Fibroblast of skin of right quadriceps (primary cell): ENCODE measurements around the gene TOPAZ1.

ENCODE experiments used
- DNase-seq: peaks from one replicate; pipeline ENCODE4 v3.0.0-alpha.2; 2013

TOPAZ1 gene

GRCh38 chr3:44241706-44242105, at the start of gene TOPAZ1:
TOPAZ1 (plus strand) TSS chr3:44241886; CDS start chr3:44242054, 168 bp downstream.
- DNase-seq: no peak

DNA sequence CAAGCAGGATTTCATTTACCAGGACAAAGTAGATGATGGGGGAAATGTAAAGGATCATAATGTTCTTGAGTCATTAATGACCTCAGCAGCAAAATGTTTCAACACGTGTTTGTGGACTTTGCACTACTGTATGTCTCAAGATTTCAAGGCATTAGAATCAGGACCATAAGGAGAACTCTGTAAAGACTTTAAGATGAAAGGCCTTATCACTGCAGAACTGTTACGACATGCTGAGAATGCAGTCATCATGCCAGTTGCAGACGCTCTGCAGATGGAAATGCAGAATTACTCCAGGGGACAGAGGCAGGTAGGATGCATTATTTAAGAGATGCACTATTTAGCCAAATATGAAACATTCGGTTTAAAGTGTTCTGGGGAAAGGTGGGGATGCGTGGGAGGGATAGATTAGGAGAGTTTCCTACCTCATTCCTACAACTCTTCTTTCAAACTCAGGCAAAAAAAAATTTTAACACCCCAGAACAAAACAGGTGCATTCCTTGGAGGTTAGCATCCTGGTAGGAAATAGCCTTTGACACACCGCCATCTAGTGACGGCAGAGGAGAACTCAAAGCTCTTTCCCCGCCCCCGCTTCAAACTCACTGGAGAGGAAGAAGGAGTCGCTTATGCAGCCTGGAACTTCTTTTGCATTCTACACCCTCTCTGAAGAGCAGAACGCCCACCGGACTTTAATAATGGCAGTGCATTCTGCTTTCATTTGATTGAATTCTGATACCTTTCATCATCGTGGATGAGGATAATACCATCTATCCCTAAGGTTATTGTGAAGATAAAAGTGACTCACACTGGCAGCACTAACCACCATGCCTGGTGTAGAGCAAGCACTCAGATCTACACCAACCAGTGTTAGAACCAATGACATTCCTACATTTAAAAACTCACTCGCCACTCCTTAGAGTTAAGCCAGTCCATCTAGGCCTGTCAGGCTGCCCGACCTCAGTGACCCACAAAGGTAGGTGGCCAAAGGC, 43.1 kb upstream of the TOPAZ1 start:
- DNase-seq: peak; percentile 64

GRCh38 chr3:44206261-44206660, 35.4 kb upstream of the TOPAZ1 start:
- no peak for DNase-seq

GRCh38 chr3:44206862-44207652, 34.6 kb upstream of the TOPAZ1 start:
- DNase-seq: no peak

DNA sequence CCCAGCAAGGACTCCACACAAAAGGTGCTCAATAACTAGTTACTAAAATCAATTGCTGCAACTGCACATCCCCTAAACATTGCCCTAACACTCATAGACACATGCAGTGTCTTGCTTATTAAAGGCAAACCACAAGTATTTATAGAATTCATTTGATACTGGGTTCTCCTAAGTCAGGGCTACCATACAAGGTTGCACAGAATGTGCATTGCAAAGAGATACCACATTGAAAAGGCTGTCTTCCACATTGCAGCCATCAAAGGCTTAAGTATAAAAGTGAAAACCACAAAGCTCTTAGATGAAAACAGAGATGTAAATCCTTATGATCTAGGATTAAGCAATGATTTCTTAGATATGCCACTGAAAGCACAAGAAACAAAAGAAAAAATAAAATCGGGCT, 33.6 kb upstream of the TOPAZ1 start:
- peak; percentile 51 for DNase-seq

DNA sequence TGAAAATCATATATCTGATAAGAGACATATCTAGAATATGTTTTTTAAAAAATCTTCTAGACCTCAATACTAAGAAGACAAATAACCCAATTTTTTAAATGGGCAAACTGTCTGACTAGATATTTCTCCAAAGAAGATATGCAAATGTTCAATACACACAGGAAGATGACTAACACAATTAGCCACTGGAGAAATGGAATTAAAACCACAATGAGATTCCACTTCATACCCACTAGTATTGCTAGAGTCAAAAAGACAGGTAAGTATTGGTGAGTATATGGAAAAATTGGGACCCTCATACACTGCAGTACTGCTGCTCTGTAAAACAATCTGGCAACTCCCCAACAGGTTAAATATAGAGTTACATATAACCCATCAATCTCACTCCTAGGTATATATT, 33.1 kb upstream of the TOPAZ1 start:
- DNase-seq: no peak

GRCh38 chr3:44210967-44211366, 30.7 kb upstream of the TOPAZ1 start:
- DNase-seq: no peak

DNA sequence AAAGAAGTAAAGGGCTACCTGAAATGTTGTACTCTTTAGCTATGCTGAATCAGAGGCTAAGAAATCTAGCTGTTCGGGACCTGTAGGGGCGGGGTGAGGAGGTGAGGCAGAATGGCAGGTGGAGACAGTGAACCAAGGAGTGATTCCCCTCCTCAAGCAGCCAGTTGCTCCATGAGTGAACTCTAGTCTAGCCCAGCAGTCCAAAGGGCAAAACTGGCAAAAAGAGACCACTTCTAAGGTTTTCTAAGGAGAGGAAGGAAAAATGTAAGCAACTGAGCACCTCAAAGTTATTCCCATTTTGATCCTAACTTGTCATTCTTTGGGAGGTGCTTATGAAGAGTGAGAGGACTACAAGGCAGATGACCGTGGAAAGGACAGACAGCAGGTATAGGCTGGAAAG, 19.3 kb upstream of the TOPAZ1 start:
- no peak for DNase-seq

- DNase-seq: peak; percentile 44
Measured at GRCh38 chr3:44223299-44223698, 18.4 kb upstream of the TOPAZ1 start.

GRCh38 chr3:44224131-44224530, 17.6 kb upstream of the TOPAZ1 start:
- no peak for DNase-seq

GRCh38 chr3:44226573-44226972, 15.1 kb upstream of the TOPAZ1 start:
- no peak for DNase-seq

GRCh38 chr3:44227632-44228031, 14.1 kb upstream of the TOPAZ1 start:
- no peak for DNase-seq

DNA sequence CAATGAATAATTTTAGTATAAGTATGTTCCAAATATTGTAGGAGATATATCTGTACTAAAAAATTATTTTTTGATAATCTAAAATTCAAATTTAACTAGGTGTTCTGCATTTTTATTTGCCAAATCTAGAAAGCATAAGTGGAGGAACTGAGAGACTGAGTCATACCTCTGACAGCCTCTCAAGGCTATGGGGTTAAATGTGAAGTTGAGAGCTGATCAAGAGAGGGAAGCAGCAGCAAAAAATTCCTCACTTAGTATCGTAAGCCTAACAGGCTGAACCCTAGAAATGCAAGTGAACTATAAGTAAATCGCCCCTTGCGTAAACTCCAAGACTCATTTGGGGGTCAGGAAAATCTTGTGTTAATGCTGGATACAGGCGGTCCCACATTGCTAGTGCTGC, 12.8 kb upstream of the TOPAZ1 start:
- no peak for DNase-seq

DNA sequence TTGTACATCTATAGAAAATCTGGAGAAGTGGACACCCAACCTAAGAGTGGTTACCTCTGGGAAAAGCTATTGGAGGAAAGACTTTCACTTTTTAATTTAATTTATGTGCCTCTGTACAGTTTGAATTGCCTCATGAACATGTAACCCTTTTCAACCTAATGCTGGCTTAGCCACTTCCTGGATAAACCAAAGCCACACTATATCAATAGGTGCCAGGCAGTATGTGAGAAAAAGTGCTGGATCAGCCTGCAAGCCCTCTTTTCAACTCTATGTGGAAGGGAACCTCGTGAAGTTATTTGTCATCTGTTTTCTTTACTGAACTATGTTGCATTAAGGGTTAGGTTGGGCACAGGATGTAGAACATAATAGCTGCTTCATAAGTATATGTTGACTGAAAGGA, 9.3 kb upstream of the TOPAZ1 start:
- DNase-seq: no peak

- DNase-seq: no peak
Measured at GRCh38 chr3:44234648-44235268, 6.9 kb upstream of the TOPAZ1 start.

- DNase-seq: peak; percentile 80
Measured at GRCh38 chr3:44235604-44236484, 5.8 kb upstream of the TOPAZ1 start.

DNA sequence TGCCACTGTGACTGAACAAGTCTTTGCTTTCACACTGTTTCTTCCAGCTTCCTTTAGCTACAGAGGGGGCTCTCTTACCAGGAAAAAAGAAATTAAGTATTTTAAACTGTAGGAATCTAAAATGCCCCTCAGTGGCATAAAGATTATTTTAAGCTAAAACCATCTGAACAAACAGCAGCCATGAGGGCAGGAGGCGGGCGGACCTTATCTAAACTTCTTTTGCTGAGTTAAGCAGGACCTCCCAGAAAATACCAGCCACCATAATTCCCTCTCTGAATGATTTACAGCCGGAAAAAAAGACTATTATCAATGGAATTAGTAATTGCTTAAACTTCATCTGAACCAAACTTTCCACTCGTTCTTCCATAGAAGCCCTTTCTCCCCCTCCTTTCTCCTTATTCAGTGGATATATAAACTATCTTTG, 5.2 kb upstream of the TOPAZ1 start:
- no peak for DNase-seq

DNA sequence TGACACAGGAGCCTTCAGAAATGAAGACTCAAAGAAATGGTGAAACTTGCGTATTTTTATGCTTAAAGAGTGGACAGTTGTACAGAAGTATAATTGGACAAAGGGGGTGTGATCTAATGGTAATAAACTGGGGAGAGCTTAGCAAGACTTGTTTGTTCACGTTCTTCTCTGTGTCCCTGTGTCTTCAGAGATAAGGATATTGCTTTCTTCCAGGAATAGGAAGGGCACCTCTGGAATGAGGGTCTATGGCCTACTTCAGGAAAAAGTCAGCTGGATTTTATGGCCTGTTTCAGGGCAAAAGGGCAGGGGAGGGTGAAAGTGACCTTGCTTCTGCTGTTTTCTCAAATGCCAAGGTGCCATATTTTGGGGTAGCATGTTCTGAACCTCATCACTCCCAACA, 4.5 kb upstream of the TOPAZ1 start:
- DNase-seq: no peak

GRCh38 chr3:44237665-44238064, 4.0 kb upstream of the TOPAZ1 start:
- no peak for DNase-seq

GRCh38 chr3:44238889-44239288, 2.8 kb upstream of the TOPAZ1 start:
- no peak for DNase-seq

- DNase-seq: no peak
Measured at GRCh38 chr3:44240061-44240460, 1.6 kb upstream of the TOPAZ1 start.

GRCh38 chr3:44242721-44243120, 1.0 kb downstream of the TOPAZ1 start:
- no peak for DNase-seq
